Activated B cell treated with CpG ODN at 0.5 μM for 24 hours (primary cell): ENCODE results near the gene CDH20. TPM values are rescaled to one million over a fixed set of nuclear protein-coding genes. Genes with fewer than 3 reads are reported as not detected.

Experiments used
- ATAC-seq: fragments of 200-7000 bp; cut with Tn5 transposase; one replicate; pipeline ENCODE4 v1.10.0; 2021; ENCODE audit warnings: low read depth, mild to moderate bottlenecking, moderate library complexity
- CTCF ChIA-PET: fragments of 350-600 bp; sonication (Branson Sonifier 250); formaldehyde crosslinking; loops from one replicate; lab custom pipeline; 2021; ENCODE audit warnings: antibody characterized with exemption; lab: Charles Lee
- POLR2A ChIA-PET: fragments of 350-600 bp; sonication (Branson Sonifier 250); formaldehyde crosslinking; loops from one replicate; lab custom pipeline; 2021; ENCODE audit warnings: antibody characterized with exemption; lab: Charles Lee
- DNase-seq: peaks from one replicate; pipeline ENCODE4 v3.0.0; 2022
- H3K27ac Mint-ChIP-seq: one replicate; pipeline ENCODE4 v1.8.0; 2020; ENCODE audit warnings: mixed read lengths
- H3K27me3 Mint-ChIP-seq: one replicate; pipeline ENCODE4 v1.8.0; 2021; ENCODE audit warnings: mixed read lengths
- H3K36me3 Mint-ChIP-seq: one replicate; pipeline ENCODE4 v1.8.0; 2021; ENCODE audit warnings: low read depth, mixed read lengths
- H3K4me1 Mint-ChIP-seq: one replicate; pipeline ENCODE4 v1.8.0; 2021; ENCODE audit warnings: mixed read lengths
- H3K4me3 Mint-ChIP-seq: one replicate; pipeline ENCODE4 v1.8.0; 2020; ENCODE audit warnings: mild to moderate bottlenecking, mixed read lengths
- H3K9me3 Mint-ChIP-seq: one replicate; pipeline ENCODE4 v1.8.0; 2020; ENCODE audit warnings: mixed read lengths
- CTCF ChIP-seq: fragments of 200-600 bp; IDR thresholded peaks from one replicate; pipeline ENCODE4 v1.8.0; 2022; ENCODE audit warnings: antibody characterized with exemption, mild to moderate bottlenecking
- intact Hi-C: fragments of 100-400 bp; cut with micrococcal nuclease; formaldehyde crosslinking; loops from one replicate; pipeline ENCODE4 v1.15.1; 2024
- total RNA-seq: library from RNA; stranded (reverse); gene quantifications from 2 replicates; pipeline ENCODE4 v1.2.3, GENCODE V29; 2022

Gene CDH20
- total RNA-seq, 1 donor from 2014 or later: 0.07 TPM

- intact Hi-C loops: no loop called here
- no peak for DNase-seq
- no peak for TF ChIP-seq CTCF
- no peak overlapping the region for H3K4me3 Mint-ChIP-seq
- POLR2A ChIA-PET: no interaction called here
- no peak for ATAC-seq
- H3K4me1 Mint-ChIP-seq: no peaks in the 10 kb centered on the region
- H3K27ac Mint-ChIP-seq: no peak overlapping the region
- CTCF ChIA-PET: no interaction called here
- H3K36me3 Mint-ChIP-seq: no peaks in the 10 kb centered on the region
- H3K27me3 Mint-ChIP-seq: peaks cover 2% of the 10 kb centered on the region
- no peaks in the 10 kb centered on the region for H3K9me3 Mint-ChIP-seq
Observed at GRCh38 chr18:61531182-61531581, 198.0 kb downstream of the CDH20 start.

- Mint-ChIP-seq H3K4me3 (no peak overlapping the region), H3K4me1 (no peaks in the 10 kb centered on the region), H3K27me3 (peaks cover 2% of the 10 kb centered on the region), H3K9me3 (no peaks in the 10 kb centered on the region), H3K27ac (no peak overlapping the region), H3K36me3 (no peaks in the 10 kb centered on the region)
- ChIA-PET CTCF (no interaction called here), POLR2A (no interaction called here)
- intact Hi-C loops: no loop called here
- ATAC-seq (no peak), DNase-seq (no peak)
- TF ChIP-seq CTCF: no peak
Observed at GRCh38 chr18:61531891-61532290, 198.7 kb downstream of the CDH20 start.

GRCh38 chr18:61535401-61535800 is 202.2 kb downstream of the CDH20 start:
- Mint-ChIP-seq H3K36me3 (no peaks in the 10 kb centered on the region), H3K4me3 (no peak overlapping the region), H3K9me3 (no peaks in the 10 kb centered on the region), H3K4me1 (no peaks in the 10 kb centered on the region), H3K27me3 (peaks cover 2% of the 10 kb centered on the region), H3K27ac (no peak overlapping the region)
- ChIA-PET CTCF (no interaction called here), POLR2A (no interaction called here)
- TF ChIP-seq CTCF: no peak
- no peak for DNase-seq
- ATAC-seq: no peak
- intact Hi-C loops: no loop called here

GRCh38 chr18:61541673-61542072 is 208.4 kb downstream of the CDH20 start:
- no peaks in the 10 kb centered on the region for H3K4me1 Mint-ChIP-seq
- DNase-seq: no peak
- no peak for ATAC-seq
- POLR2A ChIA-PET: no interaction called here
- H3K4me3 Mint-ChIP-seq: no peak overlapping the region
- H3K27ac Mint-ChIP-seq: no peak overlapping the region
- no peaks in the 10 kb centered on the region for H3K9me3 Mint-ChIP-seq
- intact Hi-C loops: no loop called here
- H3K27me3 Mint-ChIP-seq: no peaks in the 10 kb centered on the region
- TF ChIP-seq CTCF: no peak
- H3K36me3 Mint-ChIP-seq: no peaks in the 10 kb centered on the region
- CTCF ChIA-PET: no interaction called here

- POLR2A ChIA-PET: interaction anchor here (0.5 kb wide), 1 partner anchor 17 kb away, joined by 6 read pairs; no protein-coding TSS in a partner anchor
- H3K27ac Mint-ChIP-seq: no peak overlapping the region
- H3K9me3 Mint-ChIP-seq: no peaks in the 10 kb centered on the region
- no peaks in the 10 kb centered on the region for H3K27me3 Mint-ChIP-seq
- TF ChIP-seq CTCF: no peak
- intact Hi-C loops: no loop called here
- CTCF ChIA-PET: interaction anchor here (0.5 to 1.1 kb wide), 2 partner anchors 10 to 361 kb away, joined by 3 read pairs; no protein-coding TSS in a partner anchor
- DNase-seq: no peak
- no peak overlapping the region for H3K4me3 Mint-ChIP-seq
- ATAC-seq: no peak
- H3K36me3 Mint-ChIP-seq: no peaks in the 10 kb centered on the region
- no peaks in the 10 kb centered on the region for H3K4me1 Mint-ChIP-seq
Observed at GRCh38 chr18:61542596-61542995, 209.4 kb downstream of the CDH20 start.
